GM23338 (cell line): ENCODE data around the gene ZBP1.

ENCODE experiments used
- CREB1 ChIP-seq: fragments of 250-450 bp; sonication (Bioruptor Pico); IDR thresholded peaks from 2 replicates; pipeline ENCODE4 v1.5.0; 2020; ENCODE audit warnings: low read depth, mild to moderate bottlenecking, moderate library complexity
- EZH2 ChIP-seq: fragments of 200-600 bp; sonication (generic); IDR thresholded peaks from one replicate; pipeline ENCODE4 v1.8.0; 2017; ENCODE audit warnings: antibody characterized with exemption, mild to moderate bottlenecking, low read depth; ENCODE audit not compliant: unreplicated experiment
- EZH2phosphoT487 ChIP-seq: fragments of 200-600 bp; sonication (generic); IDR thresholded peaks from one replicate; pipeline ENCODE4 v1.8.1; 2018; ENCODE audit warnings: antibody characterized with exemption; ENCODE audit not compliant: unreplicated experiment
- JUNB ChIP-seq: IDR thresholded peaks from one replicate; pipeline ENCODE4 v1.6.1; 2016; ENCODE audit warnings: antibody characterized with exemption; ENCODE audit not compliant: unreplicated experiment
- POLR2AphosphoS5 ChIP-seq: IDR thresholded peaks from 2 replicates; pipeline ENCODE4 v1.6.1; 2016; ENCODE audit warnings: antibody characterized with exemption, low read depth
- REST ChIP-seq: IDR thresholded peaks from one replicate; pipeline ENCODE4 v1.6.1; 2018; ENCODE audit warnings: antibody characterized with exemption; ENCODE audit not compliant: unreplicated experiment
- TF ChIP-seq, protein P1 (sequence below), 2 experiments: fragments of 200-600 bp in 1 of 2; sonication (generic) in 1 of 2; conservative IDR thresholded peaks; 2 replicates each; pipeline versions ENCODE4 v1.5.1 to v1.6.1; 2016 to 2017; ENCODE audit warnings: antibody characterized with exemption in 2 of 2, low read depth in 2 of 2, mild to moderate bottlenecking in 2 of 2, moderate library complexity in 1 of 2

DNA sequence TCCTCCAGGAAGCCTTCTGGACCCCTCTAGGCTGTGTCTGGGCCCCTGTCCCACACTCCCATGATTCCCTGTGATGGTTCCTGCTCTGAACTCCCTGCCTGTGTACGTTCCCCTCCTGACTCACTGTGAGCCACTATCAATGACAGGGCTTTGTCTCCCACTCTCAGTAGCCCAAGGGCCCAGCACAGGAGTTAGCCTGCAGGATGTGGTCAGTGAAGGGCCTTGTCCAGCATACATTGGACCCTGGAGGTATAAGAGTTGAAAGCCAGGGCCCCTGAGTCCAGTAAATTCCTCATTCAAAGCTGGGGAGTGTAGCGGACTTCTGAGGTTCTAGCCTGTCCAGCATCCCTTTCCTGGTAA lies 19.0 kb downstream of the ZBP1 start:
- TF ChIP-seq EZH2 = no peak
- TF ChIP-seq, protein P1, sequence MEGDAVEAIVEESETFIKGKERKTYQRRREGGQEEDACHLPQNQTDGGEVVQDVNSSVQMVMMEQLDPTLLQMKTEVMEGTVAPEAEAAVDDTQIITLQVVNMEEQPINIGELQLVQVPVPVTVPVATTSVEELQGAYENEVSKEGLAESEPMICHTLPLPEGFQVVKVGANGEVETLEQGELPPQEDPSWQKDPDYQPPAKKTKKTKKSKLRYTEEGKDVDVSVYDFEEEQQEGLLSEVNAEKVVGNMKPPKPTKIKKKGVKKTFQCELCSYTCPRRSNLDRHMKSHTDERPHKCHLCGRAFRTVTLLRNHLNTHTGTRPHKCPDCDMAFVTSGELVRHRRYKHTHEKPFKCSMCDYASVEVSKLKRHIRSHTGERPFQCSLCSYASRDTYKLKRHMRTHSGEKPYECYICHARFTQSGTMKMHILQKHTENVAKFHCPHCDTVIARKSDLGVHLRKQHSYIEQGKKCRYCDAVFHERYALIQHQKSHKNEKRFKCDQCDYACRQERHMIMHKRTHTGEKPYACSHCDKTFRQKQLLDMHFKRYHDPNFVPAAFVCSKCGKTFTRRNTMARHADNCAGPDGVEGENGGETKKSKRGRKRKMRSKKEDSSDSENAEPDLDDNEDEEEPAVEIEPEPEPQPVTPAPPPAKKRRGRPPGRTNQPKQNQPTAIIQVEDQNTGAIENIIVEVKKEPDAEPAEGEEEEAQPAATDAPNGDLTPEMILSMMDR (conservative IDR thresholded peaks at IDR 0.05; ENCODE audit: low read depth in 2 of 2) = no peak
- no peak for TF ChIP-seq POLR2AphosphoS5
- no peak for TF ChIP-seq CREB1 (CRISPR knock-in tag)
- TF ChIP-seq REST = no peak
- TF ChIP-seq JUNB = no peak
- TF ChIP-seq EZH2phosphoT487 = no peak
